ENCODE results near the gene PLA2G12B. TPM values are rescaled to one million over a fixed set of nuclear protein-coding genes. Genes with fewer than 3 reads are reported as not detected.
A peak's percentile ranks its signal among the peaks of the same experiment; 100 is the strongest.
"Not testable (repeated sequence)": the region's sequence is repeated elsewhere in the genome, so short reads cannot be mapped to it uniquely, and the experiment has no call there.

The PLA2G12B gene
- 10 to 100 TPM in 1 of 2 donors, 1 to 10 TPM in 1; 2.9 to 13.8 TPM for total RNA-seq

- peak within 1 kb of the TSS; percentile 17 for H3K4me3 ChIP-seq
- intact Hi-C loops (cut with DNase I): no loop called here
- H3K27me3 ChIP-seq: no peaks in the 10 kb centered on the region
- H3K4me1 ChIP-seq: no peaks in the 10 kb centered on the region
- H3K27ac ChIP-seq: peak within 1 kb of the TSS; percentile 47
- peak; percentile 60 for DNase-seq
- H3K9ac ChIP-seq (ENCODE audit: low read depth in 2 of 2, low read length in 2 of 2): no peak within 1 kb of the TSS
- no peaks in the 10 kb centered on the region for H3K9me3 ChIP-seq
- TF ChIP-seq, protein P1, sequence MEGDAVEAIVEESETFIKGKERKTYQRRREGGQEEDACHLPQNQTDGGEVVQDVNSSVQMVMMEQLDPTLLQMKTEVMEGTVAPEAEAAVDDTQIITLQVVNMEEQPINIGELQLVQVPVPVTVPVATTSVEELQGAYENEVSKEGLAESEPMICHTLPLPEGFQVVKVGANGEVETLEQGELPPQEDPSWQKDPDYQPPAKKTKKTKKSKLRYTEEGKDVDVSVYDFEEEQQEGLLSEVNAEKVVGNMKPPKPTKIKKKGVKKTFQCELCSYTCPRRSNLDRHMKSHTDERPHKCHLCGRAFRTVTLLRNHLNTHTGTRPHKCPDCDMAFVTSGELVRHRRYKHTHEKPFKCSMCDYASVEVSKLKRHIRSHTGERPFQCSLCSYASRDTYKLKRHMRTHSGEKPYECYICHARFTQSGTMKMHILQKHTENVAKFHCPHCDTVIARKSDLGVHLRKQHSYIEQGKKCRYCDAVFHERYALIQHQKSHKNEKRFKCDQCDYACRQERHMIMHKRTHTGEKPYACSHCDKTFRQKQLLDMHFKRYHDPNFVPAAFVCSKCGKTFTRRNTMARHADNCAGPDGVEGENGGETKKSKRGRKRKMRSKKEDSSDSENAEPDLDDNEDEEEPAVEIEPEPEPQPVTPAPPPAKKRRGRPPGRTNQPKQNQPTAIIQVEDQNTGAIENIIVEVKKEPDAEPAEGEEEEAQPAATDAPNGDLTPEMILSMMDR (IDR thresholded peaks at IDR 0.05): no peak
- H3K36me3 ChIP-seq: no peaks in the 10 kb centered on the region
Observed at GRCh38 chr10:72954596-72955554, at the start of gene PLA2G12B. Gene PLA2G12B, minus strand, starts transcription at chr10:72954806. Its CDS starts 121 bp downstream, at chr10:72954685.

DNA sequence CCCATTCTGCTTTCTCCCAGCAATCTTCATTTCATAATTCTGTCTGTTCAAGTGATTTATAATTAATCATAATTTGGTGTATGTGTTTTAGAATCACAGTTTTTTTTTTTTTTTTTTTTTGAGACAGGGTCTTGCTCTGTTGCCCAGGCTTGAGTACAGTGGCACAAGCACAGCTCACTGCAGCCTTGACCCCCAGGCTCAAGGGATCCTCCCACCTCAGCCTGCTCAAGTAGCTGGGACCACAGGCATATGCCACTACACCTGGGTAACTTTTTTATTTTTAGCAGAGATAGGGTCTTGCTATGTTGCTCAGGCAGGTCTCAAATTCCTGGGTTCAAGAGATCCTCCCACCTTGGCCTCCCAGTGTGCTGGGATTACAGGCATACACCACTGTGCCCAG lies 49.2 kb upstream of the PLA2G12B start:
- no peaks in the 10 kb centered on the region for H3K9me3 ChIP-seq
- no peak overlapping the region for H3K4me3 ChIP-seq
- intact Hi-C loops (cut with DNase I): no loop called here
- H3K9ac ChIP-seq (ENCODE audit: low read depth in 2 of 2, low read length in 2 of 2): no peak overlapping the region
- peaks cover 6% of the 10 kb centered on the region for H3K36me3 ChIP-seq
- no peak overlapping the region for H3K27ac ChIP-seq
- TF ChIP-seq, protein P1 (IDR thresholded peaks at IDR 0.05): no peak
- H3K27me3 ChIP-seq: no peaks in the 10 kb centered on the region
- DNase-seq: no peak
- H3K4me1 ChIP-seq: no peaks in the 10 kb centered on the region

DNA sequence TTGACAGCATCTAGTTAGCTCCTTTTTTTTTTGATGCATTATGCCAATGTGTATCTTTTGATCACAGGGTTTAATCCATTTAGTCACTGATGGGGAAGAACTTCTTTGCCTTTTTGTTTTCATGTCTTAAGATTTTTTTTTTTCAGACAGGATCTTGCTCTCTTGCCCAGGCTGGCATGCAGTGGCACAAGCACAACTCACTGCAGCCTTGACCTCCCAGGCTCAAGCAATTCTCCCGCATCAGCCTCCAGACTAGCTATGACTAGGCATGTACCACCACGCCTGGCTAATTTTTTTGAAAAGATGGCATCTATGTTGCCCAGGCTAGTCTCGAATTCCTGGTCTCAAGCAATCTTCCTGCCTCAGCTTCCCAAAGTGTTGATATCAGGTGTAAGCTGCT lies 46.4 kb upstream of the PLA2G12B start:
- no peak for DNase-seq
- Histone ChIP-seq H3K4me1 (no peaks in the 10 kb centered on the region), H3K9ac (ENCODE audit: low read depth in 2 of 2, low read length in 2 of 2) (no peak overlapping the region), H3K27ac (no peak overlapping the region), H3K4me3 (no peak overlapping the region), H3K27me3 (no peaks in the 10 kb centered on the region), H3K36me3 (no peaks in the 10 kb centered on the region), H3K9me3 (no peaks in the 10 kb centered on the region)
- intact Hi-C loops (cut with DNase I): no loop called here
- TF ChIP-seq, protein P1 (IDR thresholded peaks at IDR 0.05): no peak

DNA sequence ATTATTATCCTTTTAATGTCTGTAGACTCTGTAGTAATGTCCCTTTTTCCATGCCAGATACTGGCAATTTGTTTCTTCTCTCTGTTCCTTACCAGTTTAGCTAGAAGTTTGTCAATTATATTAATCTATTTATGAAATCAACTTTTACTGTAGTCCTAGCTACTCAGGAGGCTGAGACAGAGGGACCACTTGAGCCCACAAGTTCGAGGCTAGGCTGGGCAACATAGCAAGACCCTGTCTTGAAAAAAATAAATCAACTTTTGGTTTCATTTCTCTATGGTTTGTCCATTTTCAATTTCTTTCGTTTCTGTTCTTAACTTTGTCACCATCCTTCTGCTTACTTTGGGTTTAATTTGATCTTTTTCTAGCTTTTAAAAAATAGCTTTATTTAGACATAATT lies 42.5 kb upstream of the PLA2G12B start:
- intact Hi-C loops (cut with DNase I): no loop called here
- Histone ChIP-seq H3K27me3 (no peaks in the 10 kb centered on the region), H3K27ac (no peak overlapping the region), H3K4me1 (no peaks in the 10 kb centered on the region), H3K9ac (ENCODE audit: low read depth in 2 of 2, low read length in 2 of 2) (no peak overlapping the region), H3K9me3 (no peaks in the 10 kb centered on the region), H3K4me3 (no peak overlapping the region), H3K36me3 (no peaks in the 10 kb centered on the region)
- no peak for DNase-seq
- TF ChIP-seq, protein P1 (IDR thresholded peaks at IDR 0.05): no peak

- H3K27me3 ChIP-seq; intact Hi-C loops (cut with DNase I): not testable (repeated sequence)
Observed at GRCh38 chr10:72995459-72995858, 40.9 kb upstream of the PLA2G12B start.

DNA sequence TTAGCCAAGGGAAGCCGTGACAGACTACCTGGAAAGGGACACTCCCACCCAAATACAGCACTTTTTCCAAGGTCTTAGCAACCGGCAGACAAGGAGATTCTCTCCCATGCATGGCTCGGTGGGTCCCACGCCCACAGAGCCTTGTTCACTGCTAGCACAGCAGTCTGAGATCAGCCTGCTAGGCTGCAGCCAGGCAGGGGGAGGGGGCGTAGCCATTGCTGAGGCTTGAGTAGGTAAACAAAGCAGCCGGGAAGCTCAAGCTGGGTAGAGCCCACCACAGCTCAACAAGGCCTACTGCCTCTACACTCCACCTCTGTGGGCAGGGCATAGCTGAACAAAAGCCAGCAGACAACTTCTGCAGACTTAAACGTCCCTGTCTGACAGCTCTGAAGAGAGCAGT lies 35.2 kb upstream of the PLA2G12B start:
- DNase-seq; H3K27me3 ChIP-seq; H3K4me3 ChIP-seq; H3K9ac ChIP-seq (ENCODE audit: low read depth in 2 of 2, low read length in 2 of 2); H3K36me3 ChIP-seq; H3K27ac ChIP-seq; intact Hi-C loops (cut with DNase I); H3K9me3 ChIP-seq; H3K4me1 ChIP-seq: not testable (repeated sequence)

More at GRCh38 chr10:72995459-72995858, 40.9 kb upstream of the PLA2G12B start:
- H3K27ac ChIP-seq; H3K4me3 ChIP-seq; H3K9ac ChIP-seq (ENCODE audit: low read depth in 2 of 2, low read length in 2 of 2); H3K9me3 ChIP-seq; H3K4me1 ChIP-seq; H3K36me3 ChIP-seq; DNase-seq: not testable (repeated sequence)

DNA sequence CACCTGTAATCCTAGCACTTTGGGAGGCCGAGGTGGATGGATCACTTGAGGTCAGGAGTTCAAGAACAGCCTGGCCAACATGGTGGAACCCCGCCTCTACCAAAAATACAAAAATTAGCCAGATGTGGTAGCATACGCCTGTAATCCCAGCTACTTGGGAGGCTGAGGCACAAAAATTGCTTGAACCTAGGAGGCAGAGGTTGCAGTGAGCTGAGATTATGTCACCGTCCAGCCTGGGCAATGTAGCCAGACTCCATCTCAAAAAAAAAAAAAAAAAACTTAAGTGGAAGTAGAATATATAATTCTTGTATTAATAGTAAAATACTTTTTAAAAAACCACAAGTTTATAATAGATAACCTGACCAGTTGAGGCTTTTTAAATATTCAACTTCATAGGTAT lies 30.0 kb upstream of the PLA2G12B start:
- H3K9me3 ChIP-seq; H3K27me3 ChIP-seq; H3K27ac ChIP-seq; H3K4me1 ChIP-seq; H3K4me3 ChIP-seq; intact Hi-C loops (cut with DNase I); H3K36me3 ChIP-seq; DNase-seq; H3K9ac ChIP-seq (ENCODE audit: low read depth in 2 of 2, low read length in 2 of 2): not testable (repeated sequence)
